K562 (cell line): ENCODE measurements around the gene VPS37B.

ENCODE experiments used
- EP300 ChIP-seq: IDR thresholded peaks from 2 replicates; pipeline ENCODE4 v1.6.1; 2012; ENCODE audit warnings: low read length, improper control_type of control experiment
- ZFP1 ChIP-seq: fragments of 450-650 bp; formaldehyde crosslinking; IDR thresholded peaks from 2 replicates; pipeline ENCODE4 v1.4.0; 2020; ENCODE audit warnings: mild to moderate bottlenecking, mixed read lengths

- TF ChIP-seq ZFP1 (CRISPR knock-in tag) (no peak), EP300 (no peak)
These were observed 7.6 kb downstream of the VPS37B start for GRCh38 chr12:122888232-122888752.
